Gastrocnemius medialis (tissue), 4 donors: ENCODE measurements around the gene MEIS1. TPM values are rescaled to one million over a fixed set of nuclear protein-coding genes. Genes with fewer than 3 reads are reported as not detected.
"Not testable (repeated sequence)": the region's sequence is repeated elsewhere in the genome, so short reads cannot be mapped to it uniquely, and the experiment has no call there.

Experiments used
- ATAC-seq, 2 donors: fragments of 150-250 bp; one replicate each; pipeline ENCODE4 v1.9.1; 2016
- DNase-seq, 2 donors: peaks; one replicate each; pipeline ENCODE4 v3.0.0-alpha.2; 2019
- H3K27ac ChIP-seq, 4 donors: fragments of 200-600 bp; sonication (generic); 1 replicate in 1 of 4; 2 replicates in 3 of 4; pipeline ENCODE4 v1.5.1; 2016 to 2018; ENCODE audit warnings: mild to moderate bottlenecking in 2 of 4, moderate library complexity in 1 of 4
- H3K27me3 ChIP-seq, 3 donors: fragments of 200-600 bp; sonication (generic) in 2 of 3; 1 replicate in 1 of 3; 2 replicates in 2 of 3; pipeline versions ENCODE4 v1.5.1 to v1.6.0; 2016 to 2019; ENCODE audit warnings: mild to moderate bottlenecking in 1 of 3, moderate library complexity in 1 of 3
- H3K36me3 ChIP-seq, 2 donors: fragments of 200-600 bp; sonication (generic) in 1 of 2; one replicate each; pipeline ENCODE4 v1.5.1; 2017 to 2018
- H3K4me1 ChIP-seq, 2 donors: fragments of 200-600 bp; sonication (generic) in 1 of 2; one replicate each; pipeline ENCODE4 v1.5.1; 2016 to 2017; ENCODE audit warnings: mild to moderate bottlenecking in 2 of 2
- H3K4me3 ChIP-seq, 4 donors: fragments of 200-600 bp; sonication (generic) in 3 of 4; 1 replicate in 1 of 4; 2 replicates in 3 of 4; pipeline ENCODE4 v1.5.1; 2016 to 2019; ENCODE audit warnings: mild to moderate bottlenecking in 2 of 4
- H3K9me3 ChIP-seq, 3 donors: fragments of 200-600 bp; sonication (generic) in 2 of 3; 1 replicate in 1 of 3; 2 replicates in 2 of 3; pipeline ENCODE4 v1.5.1; 2016 to 2019
- CTCF ChIP-seq, 5 experiments: fragments of 450-650 bp in 3 of 5; fragments of 200-600 bp in 2 of 5; sonication (generic) in 2 of 5; IDR thresholded peaks in 4 of 5; conservative IDR thresholded peaks in 1 of 5; 1 replicate in 4 of 5; 2 replicates in 1 of 5; pipeline ENCODE4 v1.5.1; 2016 to 2019; ENCODE audit warnings: antibody characterized with exemption in 5 of 5, mild to moderate bottlenecking in 3 of 5, moderate library complexity in 3 of 5
- POLR2A ChIP-seq, 2 donors: fragments of 450-650 bp; IDR thresholded peaks; one replicate each; pipeline ENCODE4 v1.6.1; 2017; ENCODE audit warnings: antibody characterized with exemption in 2 of 2, mild to moderate bottlenecking in 2 of 2, moderate library complexity in 2 of 2
- in situ Hi-C, 4 donors: fragments of 200-750 bp; cut with MboI; loops; one replicate each; pipeline versions ENCODE4 v1.15.0 to v1.8.0; 2017; ENCODE audit warnings: low sequenced_read_pairs in 4 of 4
- intact Hi-C: fragments of 100-400 bp; cut with DNase I; formaldehyde crosslinking; loops from one replicate; pipeline ENCODE4 v1.15.1; 2023; ENCODE audit warnings: low total_unique reads
- total RNA-seq, 4 donors: library from RNA; depleted of rRNA; stranded (reverse); fragments of >200 nt; gene quantifications; one replicate each; pipeline versions ENCODE4 v1.1.0 to v1.2.3, GENCODE V29; 2016

MEIS1 gene
- total RNA-seq, 4 donors from 2014 or later: 1.3 to 8.2 (median 2.0) TPM

DNA sequence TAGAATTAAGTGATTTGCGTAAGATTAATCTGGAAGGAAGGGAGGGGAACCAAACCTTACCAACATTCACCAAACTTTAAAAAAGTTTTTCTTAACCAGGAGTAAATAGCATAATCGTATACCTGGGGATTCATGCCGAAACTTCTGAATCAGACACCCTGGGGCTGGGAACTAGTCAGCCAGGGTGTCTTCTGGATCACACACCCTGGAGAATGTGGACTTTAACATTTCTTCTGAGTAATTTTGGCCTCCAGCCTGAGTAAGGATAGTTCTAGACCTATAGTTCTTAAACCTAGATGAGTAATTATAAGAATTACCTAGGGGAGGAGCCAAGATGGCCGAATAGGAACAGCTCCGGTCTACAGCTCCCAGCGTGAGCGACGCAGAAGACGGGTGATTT is 44.1 kb upstream of the MEIS1 start:
- no peak for TF ChIP-seq POLR2A (IDR thresholded peaks at IDR 0.05)
- no peak for TF ChIP-seq CTCF (IDR thresholded peaks at IDR 0.05 in 4 of 5, conservative IDR thresholded peaks at IDR 0.05 in 1 of 5)
- H3K9me3 ChIP-seq: no peaks in the 10 kb centered on the region
- no peaks in the 10 kb centered on the region for H3K4me1 ChIP-seq
- ATAC-seq (no peak), DNase-seq (no peak)
- intact Hi-C loops (no loop called here), in situ Hi-C loops (no loop called here)
- no peaks in the 10 kb centered on the region for H3K36me3 ChIP-seq
- no peaks in the 10 kb centered on the region for H3K27me3 ChIP-seq
- no peak overlapping the region for H3K4me3 ChIP-seq
- no peak overlapping the region for H3K27ac ChIP-seq

DNA sequence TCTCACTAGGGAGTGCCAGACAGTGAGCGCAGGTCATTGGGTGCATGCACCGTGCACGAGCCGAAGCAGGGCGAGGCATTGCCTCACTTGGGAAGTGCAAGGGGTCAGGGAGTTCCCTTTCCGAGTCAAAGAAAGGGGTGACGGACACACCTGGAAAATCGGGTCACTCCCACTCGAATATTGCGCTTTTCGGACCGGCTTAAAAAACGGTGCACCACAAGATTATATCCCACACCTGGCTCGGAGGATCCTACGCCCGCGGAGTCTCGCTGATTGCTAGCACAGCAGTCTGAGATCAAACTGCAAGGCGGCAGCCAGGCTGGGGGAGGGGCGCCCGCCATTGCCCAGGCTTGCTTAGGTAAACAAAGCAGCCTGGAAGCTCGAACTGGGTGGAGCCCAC is 43.7 kb upstream of the MEIS1 start:
- H3K4me1 ChIP-seq, H3K27me3 ChIP-seq, H3K27ac ChIP-seq, DNase-seq, ATAC-seq, in situ Hi-C loops, H3K36me3 ChIP-seq, intact Hi-C loops, H3K4me3 ChIP-seq, H3K9me3 ChIP-seq: not testable (repeated sequence)

- H3K4me1 ChIP-seq: no peaks in the 10 kb centered on the region
- DNase-seq (no peak), ATAC-seq (no peak)
- H3K9me3 ChIP-seq: no peaks in the 10 kb centered on the region
- intact Hi-C loops: no loop called here
- no peak for TF ChIP-seq CTCF (IDR thresholded peaks at IDR 0.05 in 4 of 5, conservative IDR thresholded peaks at IDR 0.05 in 1 of 5)
- TF ChIP-seq POLR2A (IDR thresholded peaks at IDR 0.05): no peak
- H3K27ac ChIP-seq: no peak overlapping the region
- H3K4me3 ChIP-seq: no peak overlapping the region
- no peaks in the 10 kb centered on the region for H3K36me3 ChIP-seq
- in situ Hi-C loops: no loop called here
- no peaks in the 10 kb centered on the region for H3K27me3 ChIP-seq
Measured at GRCh38 chr2:66405473-66405872, 29.5 kb upstream of the MEIS1 start.

GRCh38 chr2:66408905-66409304 is 26.0 kb upstream of the MEIS1 start:
- no peaks in the 10 kb centered on the region for H3K27me3 ChIP-seq
- intact Hi-C loops: no loop called here
- TF ChIP-seq CTCF (IDR thresholded peaks at IDR 0.05 in 4 of 5, conservative IDR thresholded peaks at IDR 0.05 in 1 of 5): no peak
- no peak for TF ChIP-seq POLR2A (IDR thresholded peaks at IDR 0.05)

DNA sequence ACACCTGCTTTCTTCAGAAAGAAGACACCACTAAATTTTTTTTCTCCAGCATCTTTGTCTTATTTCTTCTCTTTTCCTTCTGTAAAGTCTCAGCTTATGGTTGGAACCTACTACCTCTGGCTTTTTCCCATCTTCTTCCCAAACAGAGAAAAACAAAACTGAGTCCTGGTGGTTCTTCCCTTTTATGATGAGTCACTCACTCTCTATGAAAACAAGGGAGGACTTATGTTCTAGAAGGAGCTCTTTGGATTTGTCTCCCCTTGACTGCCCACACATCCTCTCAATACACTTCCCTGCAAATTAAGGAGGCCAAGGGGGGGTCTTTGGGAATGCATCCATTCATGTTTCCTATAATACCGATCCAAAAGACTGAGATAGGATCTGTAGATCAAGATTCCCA is 22.1 kb upstream of the MEIS1 start:
- H3K4me3 ChIP-seq: no peak overlapping the region
- no peaks in the 10 kb centered on the region for H3K27me3 ChIP-seq
- DNase-seq: no peak
- H3K9me3 ChIP-seq: no peaks in the 10 kb centered on the region
- intact Hi-C loops: no loop called here
- no peak overlapping the region for H3K27ac ChIP-seq
- no peaks in the 10 kb centered on the region for H3K36me3 ChIP-seq
- no peaks in the 10 kb centered on the region for H3K4me1 ChIP-seq
- ATAC-seq: no peak
- TF ChIP-seq POLR2A (IDR thresholded peaks at IDR 0.05) (no peak), CTCF (IDR thresholded peaks at IDR 0.05 in 4 of 5, conservative IDR thresholded peaks at IDR 0.05 in 1 of 5) (no peak)
- in situ Hi-C loops: no loop called here

More at GRCh38 chr2:66408905-66409304, 26.0 kb upstream of the MEIS1 start:
- Histone ChIP-seq H3K27ac (no peak overlapping the region), H3K4me1 (no peaks in the 10 kb centered on the region), H3K9me3 (no peaks in the 10 kb centered on the region), H3K4me3 (no peak overlapping the region), H3K36me3 (no peaks in the 10 kb centered on the region)
- in situ Hi-C loops: no loop called here
- no peak for ATAC-seq
- DNase-seq: no peak
